PFSK-1 (cell line): ENCODE data around the gene HEXIM1.

Experiments
- FOXP2 ChIP-seq: optimal IDR thresholded peaks from 2 replicates; pipeline ENCODE3; 2011; ENCODE audit warnings: borderline replicate concordance, control low read depth, inconsistent platforms; ENCODE audit not compliant: insufficient read depth; ENCODE audit errors: extremely low read length, extremely low read depth
- POLR2AphosphoS5 ChIP-seq: IDR thresholded peaks from 2 replicates; pipeline ENCODE4 v1.6.1; 2012; ENCODE audit warnings: low read depth, mild to moderate bottlenecking, control low read depth, low read length, moderate library complexity
- REST ChIP-seq, 2 experiments: IDR thresholded peaks; 2 replicates each; pipeline versions ENCODE4 v1.6.1 to v1.8.0; 2011 to 2012; ENCODE audit warnings: low read depth in 2 of 2, low read length in 2 of 2, control low read depth in 1 of 2, inconsistent platforms in 1 of 2, mild to moderate bottlenecking in 1 of 2, moderate library complexity in 1 of 2; ENCODE audit not compliant: insufficient read depth in 1 of 2
- SIN3A ChIP-seq: IDR thresholded peaks from 2 replicates; pipeline ENCODE4 v1.6.1; 2012; ENCODE audit warnings: mild to moderate bottlenecking, low read length, moderate library complexity, borderline replicate concordance; ENCODE audit not compliant: insufficient read depth
- TAF1 ChIP-seq: IDR thresholded peaks from 2 replicates; pipeline ENCODE4 v1.6.1; 2012; ENCODE audit warnings: low read length, control low read depth, borderline replicate concordance; ENCODE audit not compliant: insufficient read depth

The HEXIM1 gene

GRCh38 chr17:45197555-45198334, 49.5 kb downstream of the HEXIM1 start:
- peak; percentile 82 for TF ChIP-seq FOXP2
- no peak for TF ChIP-seq REST (IDR thresholded peaks at IDR 0.05; ENCODE audit: insufficient read depth in 1 of 2, low read depth in 2 of 2, low read length in 2 of 2)
- no peak for TF ChIP-seq SIN3A
- no peak; the same call in 1 of the 2 replicates for TF ChIP-seq POLR2AphosphoS5
- no peak for TF ChIP-seq TAF1

GRCh38 chr17:45200701-45201100, 52.4 kb downstream of the HEXIM1 start:
- TF ChIP-seq FOXP2 (no peak), TAF1 (no peak), POLR2AphosphoS5 (no peak), SIN3A (no peak), REST (IDR thresholded peaks at IDR 0.05; ENCODE audit: insufficient read depth in 1 of 2, low read depth in 2 of 2, low read length in 2 of 2) (no peak)

- TF ChIP-seq REST (IDR thresholded peaks at IDR 0.05; ENCODE audit: insufficient read depth in 1 of 2, low read depth in 2 of 2, low read length in 2 of 2) (no peak), SIN3A (no peak), POLR2AphosphoS5 (no peak), FOXP2 (no peak), TAF1 (no peak)
Observed at GRCh38 chr17:45201457-45201856, 53.2 kb downstream of the HEXIM1 start.
